Heart left ventricle (tissue), 13 donors: ENCODE measurements around the gene GOLGA2.

ENCODE experiments used
- POLR2A ChIP-seq, 2 donors: fragments of 450-650 bp; IDR thresholded peaks; one replicate each; pipeline ENCODE4 v1.6.1; 2017; ENCODE audit warnings: antibody characterized with exemption in 2 of 2, mild to moderate bottlenecking in 2 of 2, moderate library complexity in 2 of 2
- TF ChIP-seq, protein P1 (sequence below), 12 donors: fragments of 200-600 bp; sonication (generic) in 4 of 12; IDR thresholded peaks; one replicate each; pipeline versions ENCODE4 v1.5.0 to v1.8.0; 2018 to 2022; ENCODE audit warnings: antibody characterized with exemption in 12 of 12, mild to moderate bottlenecking in 5 of 12
- donor health status: ischemic (EF 13 %, LVEDD 7.1; RV severe dilation, severe dysfunction).
- donor health status: DM: no; HTN: yes; CAD: no.
- donor health status: DM: no; HTN: no; CAD: no.
- donor health status: ischemic (EF 25% LVEDD 6.9; RV normal size, moderate dysfunction).
- donor health status: ischemic (EF 25% LVEDD 5.7; RV mildly dilated, moderate dysfunction).
- donor health status: ischemic (EF 35%, LVEDD 5.7; RV mildly dilated, moderate dysfunction).
- donor health status: nonischemic (EF 11% LVEDD 7.7; RV severe dilation, severe dysfunction).
- donor health status: DM: yes; HTN: yes; CAD: no.
- donor health status: PGD.
- donor health status: ischemic (EF 29% LVEDD 5.4; RV normal size, mild dysfunction).
- donor health status: nonischemic (EF 23%, LVEDD 6.1; RV moderate dilation, normal function).

DNA sequence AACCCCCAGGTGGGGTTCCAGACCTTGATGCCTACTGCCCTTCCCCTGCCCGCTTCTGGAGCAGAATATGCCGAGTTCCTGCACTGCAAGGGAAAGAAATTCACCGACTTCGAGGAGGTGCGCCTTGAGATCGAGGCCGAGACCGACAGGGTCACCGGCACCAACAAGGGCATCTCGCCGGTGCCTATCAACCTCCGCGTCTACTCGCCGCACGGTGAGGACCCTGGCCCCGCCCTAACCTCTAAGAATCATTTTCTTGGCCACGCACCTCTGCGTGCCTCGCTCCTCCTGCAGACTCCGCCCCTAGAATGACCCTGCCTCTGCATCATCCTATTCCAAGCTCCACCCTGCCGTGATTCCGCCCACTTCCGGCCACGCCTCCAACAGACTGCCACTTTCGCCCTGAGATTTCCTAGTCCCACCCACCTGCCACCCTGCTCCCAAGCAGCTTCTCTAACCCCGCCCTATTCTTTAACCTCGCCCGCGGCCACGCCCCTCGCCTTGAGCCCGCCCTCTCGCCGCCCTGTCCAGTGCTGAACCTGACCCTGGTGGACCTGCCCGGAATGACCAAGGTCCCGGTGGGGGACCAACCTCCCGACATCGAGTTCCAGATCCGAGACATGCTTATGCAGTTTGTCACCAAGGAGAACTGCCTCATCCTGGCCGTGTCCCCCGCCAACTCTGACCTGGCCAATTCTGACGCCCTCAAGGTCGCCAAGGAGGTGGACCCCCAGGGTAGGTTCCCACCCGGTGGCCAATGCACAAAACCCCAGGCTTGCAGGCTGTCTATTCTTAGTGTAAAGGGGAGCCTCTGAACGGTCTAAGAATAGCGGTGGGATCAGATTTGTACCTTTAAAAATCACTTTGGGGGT is 57.1 kb downstream of the GOLGA2 start:
- peak in 1 of 2 donors; percentile 41 for TF ChIP-seq POLR2A (IDR thresholded peaks at IDR 0.05)
- TF ChIP-seq, protein P1, sequence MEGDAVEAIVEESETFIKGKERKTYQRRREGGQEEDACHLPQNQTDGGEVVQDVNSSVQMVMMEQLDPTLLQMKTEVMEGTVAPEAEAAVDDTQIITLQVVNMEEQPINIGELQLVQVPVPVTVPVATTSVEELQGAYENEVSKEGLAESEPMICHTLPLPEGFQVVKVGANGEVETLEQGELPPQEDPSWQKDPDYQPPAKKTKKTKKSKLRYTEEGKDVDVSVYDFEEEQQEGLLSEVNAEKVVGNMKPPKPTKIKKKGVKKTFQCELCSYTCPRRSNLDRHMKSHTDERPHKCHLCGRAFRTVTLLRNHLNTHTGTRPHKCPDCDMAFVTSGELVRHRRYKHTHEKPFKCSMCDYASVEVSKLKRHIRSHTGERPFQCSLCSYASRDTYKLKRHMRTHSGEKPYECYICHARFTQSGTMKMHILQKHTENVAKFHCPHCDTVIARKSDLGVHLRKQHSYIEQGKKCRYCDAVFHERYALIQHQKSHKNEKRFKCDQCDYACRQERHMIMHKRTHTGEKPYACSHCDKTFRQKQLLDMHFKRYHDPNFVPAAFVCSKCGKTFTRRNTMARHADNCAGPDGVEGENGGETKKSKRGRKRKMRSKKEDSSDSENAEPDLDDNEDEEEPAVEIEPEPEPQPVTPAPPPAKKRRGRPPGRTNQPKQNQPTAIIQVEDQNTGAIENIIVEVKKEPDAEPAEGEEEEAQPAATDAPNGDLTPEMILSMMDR (IDR thresholded peaks at IDR 0.05) = peak in 1 of 12 donors; percentile 3
